ENCODE data around the gene FHIT.

The FHIT gene

GRCh38 chr3:59879031-59879581 lies 1372.1 kb downstream of the FHIT start:
- Histone ChIP-seq H3K27me3 (ENCODE audit: control insufficient read depth, insufficient read depth, low read length) (no peaks in the 10 kb centered on the region), H3K4me2 (ENCODE audit: low read length) (no peak overlapping the region), H3K9ac (no peak overlapping the region), H3K4me1 (no peaks in the 10 kb centered on the region), H3K79me2 (no peaks in the 10 kb centered on the region), H3K9me3 (ENCODE audit: control insufficient read depth, low read length) (no peaks in the 10 kb centered on the region), H3K27ac (no peak overlapping the region), H3K36me3 (ENCODE audit: control insufficient read depth, insufficient read depth, low read length) (no peaks in the 10 kb centered on the region), H3K4me3 (ENCODE audit: low read depth, low read length) (no peak overlapping the region), H2AFZ (no peak overlapping the region)
- TF ChIP-seq, protein P1, sequence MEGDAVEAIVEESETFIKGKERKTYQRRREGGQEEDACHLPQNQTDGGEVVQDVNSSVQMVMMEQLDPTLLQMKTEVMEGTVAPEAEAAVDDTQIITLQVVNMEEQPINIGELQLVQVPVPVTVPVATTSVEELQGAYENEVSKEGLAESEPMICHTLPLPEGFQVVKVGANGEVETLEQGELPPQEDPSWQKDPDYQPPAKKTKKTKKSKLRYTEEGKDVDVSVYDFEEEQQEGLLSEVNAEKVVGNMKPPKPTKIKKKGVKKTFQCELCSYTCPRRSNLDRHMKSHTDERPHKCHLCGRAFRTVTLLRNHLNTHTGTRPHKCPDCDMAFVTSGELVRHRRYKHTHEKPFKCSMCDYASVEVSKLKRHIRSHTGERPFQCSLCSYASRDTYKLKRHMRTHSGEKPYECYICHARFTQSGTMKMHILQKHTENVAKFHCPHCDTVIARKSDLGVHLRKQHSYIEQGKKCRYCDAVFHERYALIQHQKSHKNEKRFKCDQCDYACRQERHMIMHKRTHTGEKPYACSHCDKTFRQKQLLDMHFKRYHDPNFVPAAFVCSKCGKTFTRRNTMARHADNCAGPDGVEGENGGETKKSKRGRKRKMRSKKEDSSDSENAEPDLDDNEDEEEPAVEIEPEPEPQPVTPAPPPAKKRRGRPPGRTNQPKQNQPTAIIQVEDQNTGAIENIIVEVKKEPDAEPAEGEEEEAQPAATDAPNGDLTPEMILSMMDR (IDR thresholded peaks at IDR 0.05) = no peak

GRCh38 chr3:59878038-59878427 lies 1373.2 kb downstream of the FHIT start:
- no peaks in the 10 kb centered on the region for H3K27me3 ChIP-seq (ENCODE audit: control insufficient read depth, insufficient read depth, low read length)
- TF ChIP-seq, protein P1 (IDR thresholded peaks at IDR 0.05) = no peak

DNA sequence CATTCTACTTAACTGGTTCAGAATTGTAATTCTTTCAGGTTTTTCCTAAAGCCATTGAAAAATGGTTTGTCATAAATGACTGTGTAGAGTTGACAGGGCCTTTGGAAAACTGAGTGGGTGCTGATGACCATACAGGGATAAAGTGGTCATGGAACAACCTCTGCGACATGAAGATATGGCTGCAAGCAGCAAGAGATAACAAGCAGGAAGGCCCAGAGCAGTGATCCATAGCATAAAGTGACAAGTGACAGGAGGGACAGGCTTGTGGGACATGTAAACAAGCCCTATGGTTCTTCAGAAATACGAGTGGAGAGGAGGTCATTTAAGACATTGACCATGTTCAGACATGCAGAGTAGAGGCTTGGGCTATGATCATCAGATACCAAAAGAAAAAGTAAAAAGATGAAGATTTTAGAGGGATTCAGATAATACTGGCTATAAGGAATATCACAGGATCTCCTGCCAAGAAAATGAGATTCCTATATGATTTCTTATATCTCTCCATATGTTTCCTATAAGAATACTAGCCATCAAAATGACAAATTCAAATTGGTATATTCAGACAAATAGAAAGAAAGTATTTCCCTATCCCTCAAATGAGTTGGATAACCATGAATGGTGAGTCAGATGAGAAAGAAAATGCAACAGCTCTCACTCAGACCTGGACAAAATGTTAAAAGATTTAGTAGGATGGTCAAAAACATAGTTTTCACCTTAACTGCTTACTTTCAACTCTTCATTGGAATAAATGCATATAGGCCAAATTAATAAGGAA lies 1373.8 kb downstream of the FHIT start:
- Histone ChIP-seq H2AFZ (no peak overlapping the region), H3K9me3 (ENCODE audit: control insufficient read depth, low read length) (no peaks in the 10 kb centered on the region), H3K9ac (no peak overlapping the region), H3K4me2 (ENCODE audit: low read length) (no peak overlapping the region), H3K27ac (no peak overlapping the region), H3K4me1 (no peaks in the 10 kb centered on the region), H3K27me3 (ENCODE audit: control insufficient read depth, insufficient read depth, low read length) (no peaks in the 10 kb centered on the region), H3K79me2 (no peaks in the 10 kb centered on the region), H3K36me3 (ENCODE audit: control insufficient read depth, insufficient read depth, low read length) (no peaks in the 10 kb centered on the region), H3K4me3 (ENCODE audit: low read depth, low read length) (no peak overlapping the region)
- TF ChIP-seq, protein P1 (IDR thresholded peaks at IDR 0.05) = no peak

More at GRCh38 chr3:59878038-59878427, 1373.2 kb downstream of the FHIT start:
- H3K79me2 ChIP-seq = no peaks in the 10 kb centered on the region
- no peak overlapping the region for H3K27ac ChIP-seq
- no peak overlapping the region for H3K4me3 ChIP-seq (ENCODE audit: low read depth, low read length)
- H2AFZ ChIP-seq = no peak overlapping the region
- H3K9me3 ChIP-seq (ENCODE audit: control insufficient read depth, low read length) = no peaks in the 10 kb centered on the region
- H3K4me1 ChIP-seq = no peaks in the 10 kb centered on the region
- no peak overlapping the region for H3K4me2 ChIP-seq (ENCODE audit: low read length)
- H3K36me3 ChIP-seq (ENCODE audit: control insufficient read depth, insufficient read depth, low read length) = no peaks in the 10 kb centered on the region
- H3K9ac ChIP-seq = no peak overlapping the region

DNA sequence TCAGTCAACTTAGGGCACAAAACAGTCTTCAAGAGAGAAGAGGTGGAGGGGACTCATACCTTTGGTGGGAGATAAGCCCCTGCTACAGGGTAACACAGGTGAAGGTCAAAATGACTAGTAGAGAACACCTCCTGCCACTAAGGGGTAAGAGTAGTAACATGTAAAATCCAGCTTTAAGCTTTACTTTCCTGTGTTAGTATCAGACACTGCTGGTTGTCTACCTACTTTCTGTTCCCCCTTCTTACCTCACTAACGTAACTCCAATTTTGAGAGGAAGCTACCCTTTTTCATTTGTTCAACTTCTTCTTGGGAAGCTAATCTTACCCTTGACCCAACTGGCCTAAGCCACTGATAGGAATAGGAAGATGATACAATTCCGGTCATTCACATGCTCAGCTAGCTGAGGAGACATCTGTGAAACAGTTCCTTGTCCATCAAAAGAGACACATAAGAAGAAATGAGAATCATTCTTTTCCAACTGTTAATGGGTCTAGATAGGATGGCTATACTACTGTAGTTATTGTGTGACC lies 1374.7 kb downstream of the FHIT start:
- no peaks in the 10 kb centered on the region for H3K79me2 ChIP-seq
- no peaks in the 10 kb centered on the region for H3K9me3 ChIP-seq (ENCODE audit: control insufficient read depth, low read length)
- no peak overlapping the region for H3K4me2 ChIP-seq (ENCODE audit: low read length)
- no peaks in the 10 kb centered on the region for H3K4me1 ChIP-seq
- no peaks in the 10 kb centered on the region for H3K36me3 ChIP-seq (ENCODE audit: control insufficient read depth, insufficient read depth, low read length)
- H2AFZ ChIP-seq = no peak overlapping the region
- no peaks in the 10 kb centered on the region for H3K27me3 ChIP-seq (ENCODE audit: control insufficient read depth, insufficient read depth, low read length)
- H3K27ac ChIP-seq = no peak overlapping the region
- TF ChIP-seq, protein P1 (IDR thresholded peaks at IDR 0.05) = no peak
- H3K9ac ChIP-seq = no peak overlapping the region
- H3K4me3 ChIP-seq (ENCODE audit: low read depth, low read length) = no peak overlapping the region
